Osteoblast (primary cell): ENCODE results near the gene MAST1. TPM values are rescaled to one million over a fixed set of nuclear protein-coding genes. Genes with fewer than 3 reads are reported as not detected.
A peak's percentile ranks its signal among the peaks of the same experiment; 100 is the strongest.

Experiments
- DNase-seq: peaks from one replicate; pipeline ENCODE4 v3.0.0; 2011; ENCODE audit warnings: low spot score, mixed read lengths; ENCODE audit not compliant: insufficient read length; ENCODE audit errors: missing footprints
- H2AFZ ChIP-seq: 2 replicates; pipeline ENCODE4 v1.6.0; 2011; ENCODE audit warnings: mild to moderate bottlenecking, low read length
- H3K27ac ChIP-seq: 2 replicates; pipeline ENCODE4 v1.5.1; 2011; ENCODE audit warnings: mild to moderate bottlenecking, low read depth, low read length, moderate library complexity
- H3K27me3 ChIP-seq: 2 replicates; pipeline ENCODE4 v1.6.0; 2012; ENCODE audit warnings: mild to moderate bottlenecking, control low read depth, inconsistent platforms, low read length, moderate library complexity; ENCODE audit not compliant: insufficient read depth
- H3K36me3 ChIP-seq: 2 replicates; pipeline ENCODE4 v1.5.1; 2011; ENCODE audit warnings: mild to moderate bottlenecking, low read length, control low read depth, moderate library complexity; ENCODE audit not compliant: insufficient read depth
- H3K4me1 ChIP-seq: 2 replicates; pipeline ENCODE4 v1.5.1; 2011; ENCODE audit warnings: mild to moderate bottlenecking, low read length, control low read depth, moderate library complexity; ENCODE audit not compliant: insufficient read depth
- H3K4me2 ChIP-seq: 2 replicates; pipeline ENCODE4 v1.6.0; 2011; ENCODE audit warnings: mild to moderate bottlenecking, low read length; ENCODE audit not compliant: insufficient read depth
- H3K4me3 ChIP-seq: fragments of 200-600 bp; sonication (generic); 3 replicates; pipeline ENCODE4 v1.5.1; 2012; ENCODE audit warnings: mild to moderate bottlenecking, low read length, inconsistent platforms; ENCODE audit not compliant: insufficient read depth
- H3K79me2 ChIP-seq: 2 replicates; pipeline ENCODE4 v1.6.0; 2012; ENCODE audit warnings: mild to moderate bottlenecking, low read length, control low read depth, inconsistent platforms; ENCODE audit not compliant: insufficient read depth
- H3K9me3 ChIP-seq: 2 replicates; pipeline ENCODE4 v1.5.1; 2011; ENCODE audit warnings: low read depth, low read length, control low read depth
- H4K20me1 ChIP-seq: 2 replicates; pipeline ENCODE4 v1.6.0; 2012; ENCODE audit warnings: mild to moderate bottlenecking, low read length, control low read depth; ENCODE audit not compliant: insufficient read depth
- total RNA-seq: library from RNA; depleted of rRNA; stranded (reverse); fragments of >200 nt; gene quantifications from 2 replicates; pipeline ENCODE4 v1.2.3, GENCODE V29; 2012
- TF ChIP-seq, protein P1 (sequence below): IDR thresholded peaks from 2 replicates; pipeline ENCODE4 v1.5.1; 2011; ENCODE audit warnings: mild to moderate bottlenecking, low read depth, low read length, moderate library complexity; ENCODE audit errors: extremely low read depth

Gene MAST1
- total RNA-seq, 1 donor = 0.72 TPM

DNA sequence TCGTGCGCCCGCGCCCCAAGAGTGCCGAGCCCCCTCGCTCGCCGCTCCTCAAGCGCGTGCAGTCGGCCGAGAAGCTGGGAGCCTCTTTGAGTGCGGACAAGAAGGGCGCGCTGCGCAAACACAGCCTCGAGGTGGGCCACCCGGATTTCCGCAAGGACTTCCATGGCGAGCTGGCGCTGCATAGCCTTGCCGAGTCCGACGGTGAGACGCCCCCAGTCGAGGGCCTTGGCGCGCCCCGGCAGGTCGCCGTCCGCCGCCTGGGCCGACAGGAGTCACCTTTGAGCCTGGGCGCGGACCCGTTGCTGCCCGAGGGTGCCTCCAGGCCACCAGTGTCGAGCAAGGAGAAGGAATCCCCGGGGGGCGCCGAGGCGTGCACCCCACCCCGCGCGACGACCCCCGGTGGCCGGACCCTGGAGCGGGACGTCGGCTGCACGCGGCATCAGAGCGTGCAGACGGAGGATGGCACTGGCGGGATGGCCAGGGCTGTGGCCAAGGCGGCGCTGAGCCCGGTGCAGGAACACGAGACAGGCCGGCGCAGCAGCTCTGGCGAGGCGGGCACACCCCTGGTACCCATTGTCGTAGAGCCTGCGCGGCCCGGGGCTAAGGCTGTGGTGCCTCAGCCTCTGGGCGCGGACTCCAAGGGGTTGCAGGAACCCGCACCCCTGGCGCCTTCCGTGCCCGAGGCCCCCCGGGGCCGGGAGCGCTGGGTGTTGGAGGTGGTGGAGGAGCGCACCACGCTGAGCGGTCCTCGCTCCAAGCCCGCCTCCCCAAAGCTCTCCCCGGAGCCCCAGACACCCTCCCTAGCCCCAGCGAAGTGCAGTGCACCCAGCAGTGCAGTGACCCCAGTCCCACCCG, 35.8 kb downstream of the MAST1 start:
- Histone ChIP-seq H3K79me2 (no peaks in the 10 kb centered on the region), H3K27me3 (no peaks in the 10 kb centered on the region), H2AFZ (no peak overlapping the region), H3K4me3 (no peak overlapping the region), H3K4me2 (no peak overlapping the region), H3K9me3 (no peaks in the 10 kb centered on the region), H4K20me1 (no peaks in the 10 kb centered on the region), H3K36me3 (peaks cover 6% of the 10 kb centered on the region), H3K4me1 (no peaks in the 10 kb centered on the region), H3K27ac (no peak overlapping the region)
- peak; percentile 67 for DNase-seq
- TF ChIP-seq, protein P1, sequence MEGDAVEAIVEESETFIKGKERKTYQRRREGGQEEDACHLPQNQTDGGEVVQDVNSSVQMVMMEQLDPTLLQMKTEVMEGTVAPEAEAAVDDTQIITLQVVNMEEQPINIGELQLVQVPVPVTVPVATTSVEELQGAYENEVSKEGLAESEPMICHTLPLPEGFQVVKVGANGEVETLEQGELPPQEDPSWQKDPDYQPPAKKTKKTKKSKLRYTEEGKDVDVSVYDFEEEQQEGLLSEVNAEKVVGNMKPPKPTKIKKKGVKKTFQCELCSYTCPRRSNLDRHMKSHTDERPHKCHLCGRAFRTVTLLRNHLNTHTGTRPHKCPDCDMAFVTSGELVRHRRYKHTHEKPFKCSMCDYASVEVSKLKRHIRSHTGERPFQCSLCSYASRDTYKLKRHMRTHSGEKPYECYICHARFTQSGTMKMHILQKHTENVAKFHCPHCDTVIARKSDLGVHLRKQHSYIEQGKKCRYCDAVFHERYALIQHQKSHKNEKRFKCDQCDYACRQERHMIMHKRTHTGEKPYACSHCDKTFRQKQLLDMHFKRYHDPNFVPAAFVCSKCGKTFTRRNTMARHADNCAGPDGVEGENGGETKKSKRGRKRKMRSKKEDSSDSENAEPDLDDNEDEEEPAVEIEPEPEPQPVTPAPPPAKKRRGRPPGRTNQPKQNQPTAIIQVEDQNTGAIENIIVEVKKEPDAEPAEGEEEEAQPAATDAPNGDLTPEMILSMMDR = no peak

DNA sequence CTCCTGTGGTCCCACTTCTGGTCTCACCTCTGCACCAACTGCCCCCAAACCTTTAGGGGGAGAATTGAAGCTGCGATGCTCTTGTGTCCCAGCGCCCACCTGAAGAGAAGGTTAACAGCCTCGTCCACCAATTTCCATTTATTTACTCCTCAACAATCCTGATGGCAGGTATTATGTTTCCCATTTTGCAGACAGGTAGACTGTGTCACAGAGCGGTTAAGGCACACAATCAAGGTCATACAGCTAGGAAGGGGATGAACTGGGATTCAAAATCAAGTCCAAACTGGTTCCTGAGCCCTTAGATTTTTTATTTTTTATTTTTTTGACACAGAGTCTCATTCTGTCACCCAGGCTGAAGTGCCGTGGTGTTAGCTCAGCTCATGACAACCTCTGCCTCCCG, 36.8 kb downstream of the MAST1 start:
- Histone ChIP-seq H3K36me3 (peaks cover 6% of the 10 kb centered on the region), H3K4me2 (no peak overlapping the region), H3K27me3 (no peaks in the 10 kb centered on the region), H2AFZ (no peak overlapping the region), H4K20me1 (no peaks in the 10 kb centered on the region), H3K4me1 (no peaks in the 10 kb centered on the region), H3K9me3 (no peaks in the 10 kb centered on the region), H3K4me3 (no peak overlapping the region), H3K27ac (no peak overlapping the region), H3K79me2 (no peaks in the 10 kb centered on the region)
- TF ChIP-seq, protein P1 = no peak
- DNase-seq = peak; percentile 81

DNA sequence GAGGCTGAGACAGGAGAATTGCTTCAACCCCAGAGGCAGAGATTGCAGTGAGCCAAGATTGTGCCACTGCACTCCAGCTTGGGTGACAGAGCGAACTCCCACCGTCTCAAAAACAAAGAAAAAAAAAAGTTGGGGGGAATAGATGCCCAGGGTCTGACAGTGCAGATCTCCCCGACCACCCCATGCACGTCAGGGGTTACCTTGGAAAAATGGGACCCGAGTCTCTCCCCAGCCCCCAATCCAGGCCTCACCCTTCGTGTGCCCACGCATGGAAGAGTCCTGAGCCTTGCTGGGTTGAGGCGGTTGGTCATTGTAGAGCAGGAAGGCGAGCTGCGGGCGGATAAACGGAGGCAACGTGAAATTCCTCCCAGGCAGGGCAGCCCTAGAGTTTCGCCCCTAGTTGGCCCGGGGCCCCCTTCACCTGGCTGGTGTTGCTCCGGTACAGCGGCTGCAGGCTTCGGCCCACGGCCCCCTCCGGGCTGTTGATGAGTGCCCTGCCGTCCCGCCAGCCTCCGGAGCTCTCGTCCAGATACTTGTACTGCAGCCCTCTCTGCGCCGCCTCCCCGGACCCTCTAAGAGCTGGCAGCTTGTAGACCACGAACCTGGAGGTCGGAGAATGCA, 42.3 kb downstream of the MAST1 start:
- H2AFZ ChIP-seq = peak overlapping the region; percentile 94
- DNase-seq = peak; percentile 95

More for the DNA sequence above, 42.3 kb downstream of the MAST1 start:
- no peak overlapping the region for H3K27ac ChIP-seq
- H3K79me2 ChIP-seq = no peaks in the 10 kb centered on the region
- peaks cover 14% of the 10 kb centered on the region for H3K27me3 ChIP-seq
- H3K4me2 ChIP-seq = peak overlapping the region; percentile 82
- peaks cover 6% of the 10 kb centered on the region for H3K36me3 ChIP-seq
- peak overlapping the region; percentile 83 for H3K4me3 ChIP-seq
- H4K20me1 ChIP-seq = no peaks in the 10 kb centered on the region
- TF ChIP-seq, protein P1 = no peak
- peaks cover 6% of the 10 kb centered on the region for H3K4me1 ChIP-seq
- peaks cover 9% of the 10 kb centered on the region for H3K9me3 ChIP-seq
